ENCODE data around the gene COPS6.

Gene COPS6

GRCh38 chr7:100085515-100085914, 3.3 kb upstream of the COPS6 start:
- Histone ChIP-seq H3K9me3 (ENCODE audit: control insufficient read depth, insufficient read depth, low read length) (no peaks in the 10 kb centered on the region), H4K20me1 (ENCODE audit: control insufficient read depth, insufficient read depth, low read depth, low read length) (no peaks in the 10 kb centered on the region), H3K4me2 (ENCODE audit: low read length) (no peak overlapping the region), H3K27me3 (ENCODE audit: control insufficient read depth, low read length) (peaks cover 7% of the 10 kb centered on the region; the same call in 1 of the 2 replicates), H3K79me2 (ENCODE audit: control insufficient read depth, low read length) (peaks cover 35% of the 10 kb centered on the region), H3K4me3 (ENCODE audit: low read length) (no peak overlapping the region), H3K9me2 (replicated peaks; ENCODE audit: control insufficient read depth, low read length) (no peaks in the 10 kb centered on the region), H3K36me3 (ENCODE audit: control insufficient read depth, low read length) (peaks cover 11% of the 10 kb centered on the region), H3K27ac (ENCODE audit: low read depth, low read length) (no peak overlapping the region), H3F3A (ENCODE audit: control insufficient read depth, insufficient read depth) (peaks cover 27% of the 10 kb centered on the region), H3K4me1 (ENCODE audit: control insufficient read depth, low read length) (peaks cover 41% of the 10 kb centered on the region)
- no peak for TF ChIP-seq CTCF (IDR thresholded peaks at IDR 0.05; ENCODE audit: low read depth, low read length, poor library complexity, severe bottlenecking)
- TF ChIP-seq EZH2phosphoT487 (IDR thresholded peaks at IDR 0.05; ENCODE audit: borderline replicate concordance, low read length) = no peak

GRCh38 chr7:100087055-100087750, 1.6 kb upstream of the COPS6 start:
- H3K27ac ChIP-seq (ENCODE audit: low read depth, low read length) = no peak overlapping the region
- peaks cover 39% of the 10 kb centered on the region for H3K4me1 ChIP-seq (ENCODE audit: control insufficient read depth, low read length)
- peaks cover 44% of the 10 kb centered on the region for H3F3A ChIP-seq (ENCODE audit: control insufficient read depth, insufficient read depth)
- H4K20me1 ChIP-seq (ENCODE audit: control insufficient read depth, insufficient read depth, low read depth, low read length) = no peaks in the 10 kb centered on the region
- no peak overlapping the region for H3K4me3 ChIP-seq (ENCODE audit: low read length)
- H3K9me3 ChIP-seq (ENCODE audit: control insufficient read depth, insufficient read depth, low read length) = no peaks in the 10 kb centered on the region
- H3K36me3 ChIP-seq (ENCODE audit: control insufficient read depth, low read length) = peaks cover 28% of the 10 kb centered on the region
- H3K4me2 ChIP-seq (ENCODE audit: low read length) = no peak overlapping the region
- H3K27me3 ChIP-seq (ENCODE audit: control insufficient read depth, low read length) = peaks cover 7% of the 10 kb centered on the region; the same call in 1 of the 2 replicates
- TF ChIP-seq EZH2phosphoT487 (IDR thresholded peaks at IDR 0.05; ENCODE audit: borderline replicate concordance, low read length) = no peak
- TF ChIP-seq CTCF (IDR thresholded peaks at IDR 0.05; ENCODE audit: low read depth, low read length, poor library complexity, severe bottlenecking) = no peak
- no peaks in the 10 kb centered on the region for H3K9me2 ChIP-seq (replicated peaks; ENCODE audit: control insufficient read depth, low read length)
- H3K79me2 ChIP-seq (ENCODE audit: control insufficient read depth, low read length) = peaks cover 25% of the 10 kb centered on the region

GRCh38 chr7:100088095-100088620, 611 bp upstream of the COPS6 start:
- TF ChIP-seq CTCF (IDR thresholded peaks at IDR 0.05; ENCODE audit: low read depth, low read length, poor library complexity, severe bottlenecking) = no peak
- no peak for TF ChIP-seq EZH2phosphoT487 (IDR thresholded peaks at IDR 0.05; ENCODE audit: borderline replicate concordance, low read length)
- H3K27me3 ChIP-seq (ENCODE audit: control insufficient read depth, low read length) = peaks cover 7% of the 10 kb centered on the region; the same call in 1 of the 2 replicates
- H3K4me1 ChIP-seq (ENCODE audit: control insufficient read depth, low read length) = peaks cover 30% of the 10 kb centered on the region
- H3K27ac ChIP-seq (ENCODE audit: low read depth, low read length) = peak overlapping the region; percentile 66
- no peaks in the 10 kb centered on the region for H3K9me3 ChIP-seq (ENCODE audit: control insufficient read depth, insufficient read depth, low read length)
- H3K79me2 ChIP-seq (ENCODE audit: control insufficient read depth, low read length) = peaks cover 25% of the 10 kb centered on the region
- peaks cover 37% of the 10 kb centered on the region for H3K36me3 ChIP-seq (ENCODE audit: control insufficient read depth, low read length)
- no peaks in the 10 kb centered on the region for H3K9me2 ChIP-seq (replicated peaks; ENCODE audit: control insufficient read depth, low read length)
- peak overlapping the region; percentile 82 for H3K4me3 ChIP-seq (ENCODE audit: low read length)
- peaks cover 49% of the 10 kb centered on the region for H3F3A ChIP-seq (ENCODE audit: control insufficient read depth, insufficient read depth)
- peak overlapping the region; percentile 97 for H3K4me2 ChIP-seq (ENCODE audit: low read length)
- H4K20me1 ChIP-seq (ENCODE audit: control insufficient read depth, insufficient read depth, low read depth, low read length) = no peaks in the 10 kb centered on the region

Data from DOHH2 (cell line).